OCI-LY1 (cell line): ENCODE measurements around the gene PAGE2.

Experiments used
- H2AFZ ChIP-seq: fragments of 200-600 bp; sonication (generic), shearing (Covaris generic); 2 replicates; pipeline ENCODE4 v1.6.0; 2014; ENCODE audit warnings: antibody characterized with exemption, mild to moderate bottlenecking, low read length
- H3F3A ChIP-seq: fragments of 200-600 bp; sonication (generic), shearing (Covaris generic); 2 replicates; pipeline ENCODE4 v1.6.0; 2014; ENCODE audit warnings: mild to moderate bottlenecking, antibody characterized with exemption, low read length, moderate library complexity; ENCODE audit not compliant: insufficient read depth
- H3K27ac ChIP-seq: fragments of 200-600 bp; sonication (generic); 2 replicates; pipeline ENCODE4 v1.5.1; 2014; ENCODE audit warnings: low read length, mixed run types, mild to moderate bottlenecking, low read depth; ENCODE audit not compliant: poor library complexity, severe bottlenecking
- H3K27me3 ChIP-seq: fragments of 200-600 bp; sonication (generic); 2 replicates; pipeline ENCODE4 v1.6.0; 2014; ENCODE audit warnings: antibody characterized with exemption, mild to moderate bottlenecking, low read length, moderate library complexity; ENCODE audit not compliant: insufficient read depth
- H3K36me3 ChIP-seq: fragments of 200-600 bp; sonication (generic); 2 replicates; pipeline ENCODE4 v1.6.1; 2014; ENCODE audit warnings: mild to moderate bottlenecking, antibody characterized with exemption, low read length, moderate library complexity, mixed read lengths; ENCODE audit not compliant: insufficient read depth
- H3K4me1 ChIP-seq: fragments of 200-600 bp; sonication (generic); 2 replicates; pipeline ENCODE4 v1.5.1; 2014; ENCODE audit warnings: mild to moderate bottlenecking, low read length, moderate library complexity; ENCODE audit not compliant: insufficient read depth, severe bottlenecking
- H3K4me2 ChIP-seq: fragments of 200-600 bp; sonication (generic), shearing (Covaris generic); 2 replicates; pipeline ENCODE4 v1.6.1; 2014; ENCODE audit warnings: low read length
- H3K4me3 ChIP-seq: fragments of 200-600 bp; sonication (generic); 2 replicates; pipeline ENCODE4 v1.5.1; 2014; ENCODE audit warnings: low read length, low read depth, mild to moderate bottlenecking, mixed read lengths; ENCODE audit not compliant: poor library complexity, severe bottlenecking
- H3K79me2 ChIP-seq: fragments of 200-600 bp; shearing (Covaris generic); 2 replicates; pipeline ENCODE4 v1.6.1; 2016; ENCODE audit warnings: mixed run types, low read length, mixed read lengths; ENCODE audit not compliant: insufficient read depth
- H3K9ac ChIP-seq: fragments of 200-600 bp; sonication (generic), shearing (Covaris generic); 2 replicates; pipeline ENCODE4 v1.6.1; 2014; ENCODE audit warnings: mild to moderate bottlenecking, low read length, mixed read lengths
- H3K9me2 ChIP-seq: fragments of 200-600 bp; sonication (generic), shearing (Covaris generic); 2 replicates; pipeline ENCODE4 v1.6.1; 2014; ENCODE audit warnings: low read depth, mild to moderate bottlenecking, low read length, mixed read lengths
- H3K9me3 ChIP-seq: fragments of 200-600 bp; shearing (Covaris generic); 2 replicates; pipeline ENCODE4 v1.6.1; 2014; ENCODE audit warnings: low read length, mixed read lengths
- H4K20me1 ChIP-seq: fragments of 200-600 bp; sonication (generic), shearing (Covaris generic); 2 replicates; pipeline ENCODE4 v1.6.0; 2016; ENCODE audit warnings: mild to moderate bottlenecking, low read length; ENCODE audit not compliant: insufficient read depth
- CTCF ChIP-seq: fragments of 200-600 bp; sonication (generic), shearing (Covaris generic); IDR thresholded peaks from 2 replicates; pipeline ENCODE4 v1.5.1; 2017; ENCODE audit warnings: mild to moderate bottlenecking, antibody characterized with exemption, low read length, moderate library complexity, mixed read lengths
- EZH2 ChIP-seq: fragments of 200-600 bp; sonication (generic), shearing (Covaris generic); IDR thresholded peaks from 2 replicates; pipeline ENCODE4 v1.8.0; 2017; ENCODE audit warnings: borderline replicate concordance, mixed run types, mild to moderate bottlenecking, antibody characterized with exemption, low read length, moderate library complexity, mixed read lengths

The PAGE2 gene

GRCh38 chrX:55072286-55072685 lies 16.5 kb upstream of the PAGE2 start:
- H4K20me1 ChIP-seq, result no peaks in the 10 kb centered on the region
- H3K9ac ChIP-seq, result no peak overlapping the region
- H3F3A ChIP-seq, result no peaks in the 10 kb centered on the region
- TF ChIP-seq EZH2 (no peak), CTCF (no peak)
- H3K4me1 ChIP-seq, result no peaks in the 10 kb centered on the region
- H3K79me2 ChIP-seq, result no peaks in the 10 kb centered on the region
- H3K27me3 ChIP-seq, result no peaks in the 10 kb centered on the region
- H3K4me3 ChIP-seq, result no peak overlapping the region
- no peaks in the 10 kb centered on the region for H3K9me2 ChIP-seq
- no peak overlapping the region for H2AFZ ChIP-seq
- no peaks in the 10 kb centered on the region for H3K9me3 ChIP-seq
- no peak overlapping the region for H3K4me2 ChIP-seq
- H3K27ac ChIP-seq, result no peak overlapping the region
- H3K36me3 ChIP-seq, result no peaks in the 10 kb centered on the region

GRCh38 chrX:55074851-55075467 lies 13.9 kb upstream of the PAGE2 start, which contains the start of gene PAGE2B:
TSS of gene PAGE2B (plus strand) at chrX:55075030. CDS start at chrX:55076042, 1,012 bp downstream.
- Histone ChIP-seq H3F3A (no peaks in the 10 kb centered on the region), H3K9ac (no peak within 1 kb of the TSS), H3K36me3 (no peaks in the 10 kb centered on the region), H3K4me2 (no peak within 1 kb of the TSS), H3K4me3 (no peak within 1 kb of the TSS), H3K9me3 (no peaks in the 10 kb centered on the region), H4K20me1 (no peaks in the 10 kb centered on the region), H2AFZ (no peak within 1 kb of the TSS), H3K27me3 (no peaks in the 10 kb centered on the region), H3K79me2 (no peaks in the 10 kb centered on the region), H3K9me2 (no peaks in the 10 kb centered on the region), H3K4me1 (no peaks in the 10 kb centered on the region), H3K27ac (no peak within 1 kb of the TSS)
- TF ChIP-seq EZH2 (no peak), CTCF (no peak)

DNA sequence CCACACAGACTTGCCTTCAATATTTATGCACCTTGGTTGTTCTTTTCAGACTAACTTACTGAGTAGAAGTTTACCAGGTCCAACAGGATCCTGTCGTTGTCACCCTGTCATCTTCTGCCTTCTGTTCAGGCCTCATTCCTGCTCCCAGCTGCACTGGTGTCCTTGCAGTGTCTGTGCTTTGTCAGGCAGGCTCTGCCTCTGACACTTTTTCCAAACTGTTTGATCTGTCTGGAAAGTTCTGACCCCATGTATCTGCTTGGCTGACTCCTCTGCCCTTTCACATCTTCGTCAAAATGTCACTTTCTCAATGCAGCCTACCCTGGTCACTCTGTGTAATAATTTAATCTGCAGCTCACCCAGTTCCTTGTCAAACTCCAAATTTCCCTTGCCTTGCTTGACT lies 9.9 kb downstream of the PAGE2 start:
- Histone ChIP-seq H3K4me2 (no peak overlapping the region), H3K27me3 (no peaks in the 10 kb centered on the region), H3K9me3 (no peaks in the 10 kb centered on the region), H3K9ac (no peak overlapping the region), H3K27ac (no peak overlapping the region), H3F3A (no peaks in the 10 kb centered on the region), H2AFZ (no peak overlapping the region), H3K9me2 (no peaks in the 10 kb centered on the region), H3K79me2 (no peaks in the 10 kb centered on the region), H4K20me1 (no peaks in the 10 kb centered on the region), H3K4me3 (no peak overlapping the region), H3K36me3 (no peaks in the 10 kb centered on the region), H3K4me1 (no peaks in the 10 kb centered on the region)
- TF ChIP-seq CTCF, result no peak
- TF ChIP-seq EZH2, result no peak
